Aorta (tissue), 5 donors: ENCODE measurements around the gene TMEM134. TPM values are rescaled to one million over a fixed set of nuclear protein-coding genes. Genes with fewer than 3 reads are reported as not detected.
"Not testable (repeated sequence)": the region's sequence is repeated elsewhere in the genome, so short reads cannot be mapped to it uniquely, and the experiment has no call there.

Experiments used
- ATAC-seq: fragments of 200-7000 bp; cut with Tn5 transposase; one replicate; pipeline ENCODE4 v1.9.1; 2022; ENCODE audit warnings: moderate library complexity; ENCODE audit not compliant: low FRiP score
- DNase-seq, 2 donors: peaks; one replicate each; pipeline ENCODE4 v3.0.0-alpha.2; 2020
- H3K27ac ChIP-seq, 2 donors: one replicate each; pipeline ENCODE4 v1.5.1; 2013; ENCODE audit warnings: low read length in 2 of 2, mild to moderate bottlenecking in 2 of 2, moderate library complexity in 2 of 2, control low read depth in 1 of 2, inconsistent platforms in 1 of 2, low read depth in 1 of 2
- H3K27me3 ChIP-seq, 2 donors: one replicate each; pipeline ENCODE4 v1.6.1; 2013; ENCODE audit warnings: control low read depth in 1 of 2, low read length in 1 of 2, mild to moderate bottlenecking in 1 of 2, moderate library complexity in 1 of 2; ENCODE audit not compliant: insufficient read depth in 2 of 2, control insufficient read depth in 1 of 2
- H3K36me3 ChIP-seq, 2 donors: one replicate each; pipeline ENCODE4 v1.6.1; 2013; ENCODE audit warnings: control low read depth in 1 of 2, low read length in 1 of 2, mild to moderate bottlenecking in 1 of 2; ENCODE audit not compliant: insufficient read depth in 2 of 2, control insufficient read depth in 1 of 2
- H3K4me1 ChIP-seq, 2 donors: one replicate each; pipeline ENCODE4 v1.6.1; 2013; ENCODE audit warnings: low read length in 2 of 2, control low read depth in 1 of 2, mild to moderate bottlenecking in 1 of 2, moderate library complexity in 1 of 2; ENCODE audit not compliant: insufficient read depth in 2 of 2, control insufficient read depth in 1 of 2
- H3K4me3 ChIP-seq, 2 donors: one replicate each; pipeline ENCODE4 v1.5.1; 2013; ENCODE audit warnings: low read length in 2 of 2, control low read depth in 1 of 2, mild to moderate bottlenecking in 1 of 2
- H3K9me3 ChIP-seq: one replicate; pipeline ENCODE4 v1.6.1; 2013; ENCODE audit warnings: mild to moderate bottlenecking, low read length; ENCODE audit not compliant: control insufficient read depth
- WGBS, 2 donors: extraction: QIAGEN DNeasy Blood & Tissue Kit; methylation state at CpG; one replicate each; pipeline ENCODE4 v1.1.7; 2013; 5-methylcytosine and 5-hydroxymethylcytosine counted together
- intact Hi-C, 2 donors: fragments of 100-400 bp; cut with DNase I; formaldehyde crosslinking; loops; one replicate each; pipeline versions ENCODE4 v1.14.2 to v1.15.0; 2022
- polyA plus RNA-seq, 2 donors: library from polyadenylated mRNA; stranded (reverse); fragments of 200-250 nt; gene quantifications; one replicate each; pipeline ENCODE4 v1.2.3, GENCODE V29; 2013
- total RNA-seq, 2 donors: library from RNA; stranded (reverse); fragmentation: NEBNext Ultra II Directional; extraction: Animal tissue kit (Norgen Biotek cat#: 25700); gene quantifications; one replicate each; pipeline ENCODE4 v1.2.1, GENCODE V29; 2021
- donor health status: healthy with polysubstance abuse.
- donor health status: Bipolar disorder and iron deficiency.
- donor health status: DM: no; HTN: no; CAD: no.
- donor health status: DM: no; HTN: no; CAD: no.
- donor health status: DM: yes; HTN: yes; CAD: no.

The TMEM134 gene
- total and polyA plus RNA-seq, 4 donors, result 20.0 to 63.2 (median 35.9) TPM

DNA sequence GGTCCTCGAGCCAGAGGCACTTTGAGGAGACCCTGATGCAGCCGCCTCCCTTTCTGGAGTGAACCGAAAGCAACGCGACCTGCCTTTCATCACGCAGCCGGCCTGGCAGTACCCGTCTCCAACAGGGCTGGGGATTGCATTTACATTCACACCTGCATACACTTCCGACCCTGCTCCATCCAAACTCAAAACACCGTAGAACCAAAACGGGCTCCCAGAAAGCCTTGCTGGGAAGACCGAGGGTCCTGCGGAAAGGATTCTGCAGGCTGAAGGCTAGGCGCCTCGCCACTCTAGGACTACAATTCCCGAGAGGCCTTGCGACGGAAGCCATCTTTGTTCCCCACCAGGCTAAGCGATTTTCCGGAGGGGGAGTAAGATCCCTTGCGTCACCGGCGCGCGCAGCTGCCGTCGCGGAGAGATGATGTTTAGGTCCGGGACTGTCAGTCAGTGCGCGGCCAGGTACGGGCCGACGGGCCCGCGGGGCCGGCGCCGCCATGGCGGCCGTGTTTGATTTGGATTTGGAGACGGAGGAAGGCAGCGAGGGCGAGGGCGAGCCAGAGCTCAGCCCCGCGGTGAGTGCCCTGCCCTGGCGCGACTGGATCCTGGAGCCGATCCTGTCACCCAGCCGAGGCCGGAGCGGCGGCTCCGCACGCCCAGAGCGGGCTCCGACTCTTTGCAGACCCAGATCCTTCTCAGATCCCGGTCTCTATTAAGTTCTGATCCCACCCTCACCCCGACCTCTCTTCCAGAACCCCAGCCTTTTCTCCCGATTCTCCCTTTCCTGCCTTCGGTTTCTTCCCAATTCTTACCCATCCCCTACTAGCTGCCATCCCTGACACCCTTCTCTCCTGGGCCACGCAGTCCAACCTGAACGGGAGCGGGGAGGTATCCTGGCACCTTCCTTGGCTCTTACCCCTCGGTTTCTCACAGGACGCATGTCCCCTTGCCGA, 40.7 kb downstream of the TMEM134 start, which contains the start of gene RPS6KB2:
Gene RPS6KB2, plus strand, starts transcription at position 443 of the 950 bp plus-strand sequence. Its CDS starts 52 bp downstream, at position 495.
- intact Hi-C loops, result no loop called here

DNA sequence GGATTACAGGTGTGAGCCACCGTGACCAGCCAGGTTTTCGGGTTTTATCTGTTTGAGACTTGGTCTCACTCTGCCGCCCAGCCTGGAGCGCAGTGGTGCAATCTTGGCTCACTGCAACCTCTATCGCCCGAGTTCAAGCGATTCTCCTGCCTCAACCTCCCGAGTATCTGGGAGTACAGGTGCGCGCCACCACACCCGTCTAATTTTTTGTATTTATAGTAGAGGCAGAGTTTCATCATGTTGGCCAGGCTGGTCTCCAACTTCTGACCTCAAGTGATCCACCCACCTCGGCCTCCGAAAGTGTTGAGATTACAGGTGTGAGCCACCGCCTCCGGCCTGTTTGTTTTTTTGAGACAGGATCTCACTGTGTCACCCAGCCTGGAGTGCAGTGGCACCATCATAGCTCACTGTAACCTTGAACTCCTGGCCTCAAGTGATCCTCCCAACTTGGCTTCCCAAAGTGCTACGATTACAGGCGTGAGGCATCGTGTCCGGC, 41.6 kb downstream of the TMEM134 start:
- H3K4me1 ChIP-seq, H3K4me3 ChIP-seq, ATAC-seq, H3K27ac ChIP-seq, H3K36me3 ChIP-seq, H3K27me3 ChIP-seq, intact Hi-C loops, DNase-seq, H3K9me3 ChIP-seq: not testable (repeated sequence)
- 78% methylated on average over 19 of the region's 19 CpGs for WGBS, 2 donors

More for the DNA sequence above, 40.7 kb downstream of the TMEM134 start, which contains the start of gene RPS6KB2:
- Histone ChIP-seq H3K27me3 (no peaks in the 10 kb centered on the region), H3K36me3 (no peaks in the 10 kb centered on the region), H3K27ac (peak within 1 kb of the TSS in 1 of 2 donors; percentile 67), H3K9me3 (no peaks in the 10 kb centered on the region), H3K4me3 (peak within 1 kb of the TSS; percentile 61 to 75), H3K4me1 (no peaks in the 10 kb centered on the region)
- 0% methylated on average over 61 to 68 of the region's 68 CpGs for WGBS, 2 donors
- DNase-seq (peak; percentile 99 to 100), ATAC-seq (peak; percentile 94)

DNA sequence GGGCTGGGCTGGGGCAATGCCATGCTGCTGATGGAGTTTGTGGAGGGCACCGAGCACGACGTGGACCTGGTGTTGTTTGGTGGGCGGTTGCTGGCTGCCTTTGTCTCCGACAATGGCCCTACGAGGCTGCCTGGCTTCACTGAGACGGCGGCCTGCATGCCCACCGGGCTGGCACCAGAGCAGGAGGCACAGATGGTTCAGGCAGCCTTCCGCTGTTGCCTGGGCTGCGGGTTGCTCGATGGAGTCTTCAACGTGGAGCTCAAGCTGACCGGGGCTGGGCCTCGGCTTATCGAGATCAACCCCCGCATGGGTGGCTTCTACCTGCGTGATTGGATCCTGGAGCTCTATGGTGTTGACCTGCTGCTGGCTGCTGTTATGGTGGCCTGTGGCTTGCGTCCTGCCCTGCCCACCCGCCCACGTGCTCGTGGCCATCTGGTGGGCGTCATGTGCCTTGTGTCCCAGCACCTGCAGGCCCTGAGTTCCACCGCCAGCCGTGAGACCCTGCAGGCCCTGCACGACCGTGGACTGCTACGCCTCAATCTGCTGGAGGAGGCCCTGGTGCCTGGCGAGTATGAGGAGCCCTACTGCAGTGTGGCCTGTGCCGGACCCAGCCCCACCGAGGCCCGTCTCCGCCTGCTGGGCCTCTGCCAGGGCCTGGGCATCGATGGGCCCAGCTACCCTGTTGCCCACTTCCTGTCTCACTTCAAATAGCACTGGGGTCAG, 45.0 kb downstream of the TMEM134 start:
- intact Hi-C loops, result no loop called here
- Histone ChIP-seq H3K9me3 (no peaks in the 10 kb centered on the region), H3K27me3 (no peaks in the 10 kb centered on the region), H3K36me3 (no peaks in the 10 kb centered on the region), H3K4me3 (no peak overlapping the region), H3K4me1 (no peaks in the 10 kb centered on the region), H3K27ac (no peak overlapping the region)
- ATAC-seq, result no peak
- no peak for DNase-seq
- WGBS, 2 donors, result 86 to 88% methylated on average over 34 of the region's 34 CpGs

DNA sequence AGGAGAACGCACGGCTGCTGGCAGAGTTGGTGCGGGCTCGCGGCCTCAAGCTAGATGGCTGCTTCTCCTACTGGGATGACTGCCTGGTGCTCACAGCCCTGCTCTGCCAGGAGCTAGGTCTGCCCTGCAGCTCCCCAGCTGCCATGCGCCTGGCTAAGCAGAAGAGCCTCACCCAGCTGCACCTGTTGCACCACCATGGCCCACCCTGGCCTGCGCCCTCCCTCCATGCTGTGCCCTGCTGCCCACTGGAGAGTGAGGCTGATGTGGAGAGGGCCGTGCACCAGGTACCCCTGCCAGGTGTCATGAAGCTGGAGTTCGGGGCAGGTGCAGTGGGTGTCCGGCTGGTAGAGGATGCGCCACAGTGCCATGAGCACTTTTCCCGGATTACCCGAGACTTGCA, 45.6 kb downstream of the TMEM134 start:
- Histone ChIP-seq H3K27ac (no peak overlapping the region), H3K27me3 (no peaks in the 10 kb centered on the region), H3K4me3 (no peak overlapping the region), H3K4me1 (no peaks in the 10 kb centered on the region), H3K36me3 (no peaks in the 10 kb centered on the region), H3K9me3 (no peaks in the 10 kb centered on the region)
- intact Hi-C loops, result no loop called here
- no peak for DNase-seq
- WGBS, 2 donors, result 92 to 95% methylated on average over 13 of the region's 13 CpGs
- ATAC-seq, result no peak

DNA sequence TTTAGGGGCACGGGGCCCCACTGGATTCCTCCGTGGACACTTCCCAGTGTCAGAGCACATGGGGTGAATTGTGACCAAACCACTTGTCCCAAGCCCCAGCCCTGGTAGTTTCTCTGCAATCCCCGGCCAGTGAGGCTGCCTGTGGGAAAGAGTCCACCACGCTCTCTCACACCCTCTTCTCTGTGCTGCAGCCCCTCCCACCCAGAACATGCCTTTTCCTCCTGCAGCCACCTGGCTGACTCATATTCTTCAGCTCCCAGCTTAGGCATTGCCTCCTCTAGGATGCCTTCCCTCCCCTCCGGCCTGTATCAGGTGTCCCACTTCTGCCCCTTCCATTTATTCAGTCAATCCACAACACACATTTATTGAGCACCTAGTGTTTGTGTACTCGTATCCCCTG, 46.2 kb downstream of the TMEM134 start:
- 75 to 78% methylated on average over 6 of the region's 6 CpGs for WGBS, 2 donors
- H3K4me3 ChIP-seq, result no peak overlapping the region
- intact Hi-C loops, result no loop called here

DNA sequence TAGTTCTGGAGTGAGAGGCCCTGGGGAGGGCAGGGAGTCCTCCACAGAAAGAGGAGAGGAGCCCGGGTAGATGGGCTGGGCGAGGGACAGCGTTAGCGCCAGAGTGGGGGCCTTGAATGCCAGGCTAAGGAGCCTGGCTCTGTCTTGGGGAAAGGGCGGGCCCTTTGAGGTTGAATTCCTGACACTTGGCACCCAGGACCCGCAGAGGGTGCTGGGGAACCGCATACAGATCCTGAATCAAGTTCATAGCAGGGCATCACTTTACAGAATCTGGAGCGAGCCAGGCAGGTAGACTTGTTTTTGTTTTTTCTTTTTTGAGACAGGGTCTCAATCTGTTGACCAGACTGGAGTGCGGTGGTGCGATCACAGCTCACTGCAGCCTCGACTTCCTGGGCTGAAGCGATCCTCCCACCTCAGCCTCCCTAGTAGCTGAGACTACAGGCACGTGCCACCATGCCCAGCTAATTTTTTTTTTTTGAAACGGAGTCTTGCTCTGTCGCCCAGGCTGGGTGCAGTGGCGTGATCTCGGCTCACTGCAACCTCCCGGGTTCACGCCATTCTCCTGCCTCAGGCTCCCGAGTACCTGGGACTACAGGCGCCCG, 47.5 kb downstream of the TMEM134 start:
- no peak overlapping the region for H3K4me3 ChIP-seq
- 81% methylated on average over 22 of the region's 22 CpGs for WGBS, 2 donors
- ATAC-seq (no peak), DNase-seq (no peak)
- H3K9me3 ChIP-seq, result no peaks in the 10 kb centered on the region
- H3K27me3 ChIP-seq, result no peaks in the 10 kb centered on the region
- no peaks in the 10 kb centered on the region for H3K4me1 ChIP-seq
- intact Hi-C loops, result no loop called here
- H3K36me3 ChIP-seq, result no peaks in the 10 kb centered on the region
- peak overlapping the region in 1 of 2 donors; percentile 28 for H3K27ac ChIP-seq

More for the DNA sequence above, 46.2 kb downstream of the TMEM134 start:
- H3K4me1 ChIP-seq, result no peaks in the 10 kb centered on the region
- H3K27ac ChIP-seq, result no peak overlapping the region
- DNase-seq, result no peak
- no peak for ATAC-seq
- H3K9me3 ChIP-seq, result no peaks in the 10 kb centered on the region
- no peaks in the 10 kb centered on the region for H3K27me3 ChIP-seq
- H3K36me3 ChIP-seq, result no peaks in the 10 kb centered on the region

DNA sequence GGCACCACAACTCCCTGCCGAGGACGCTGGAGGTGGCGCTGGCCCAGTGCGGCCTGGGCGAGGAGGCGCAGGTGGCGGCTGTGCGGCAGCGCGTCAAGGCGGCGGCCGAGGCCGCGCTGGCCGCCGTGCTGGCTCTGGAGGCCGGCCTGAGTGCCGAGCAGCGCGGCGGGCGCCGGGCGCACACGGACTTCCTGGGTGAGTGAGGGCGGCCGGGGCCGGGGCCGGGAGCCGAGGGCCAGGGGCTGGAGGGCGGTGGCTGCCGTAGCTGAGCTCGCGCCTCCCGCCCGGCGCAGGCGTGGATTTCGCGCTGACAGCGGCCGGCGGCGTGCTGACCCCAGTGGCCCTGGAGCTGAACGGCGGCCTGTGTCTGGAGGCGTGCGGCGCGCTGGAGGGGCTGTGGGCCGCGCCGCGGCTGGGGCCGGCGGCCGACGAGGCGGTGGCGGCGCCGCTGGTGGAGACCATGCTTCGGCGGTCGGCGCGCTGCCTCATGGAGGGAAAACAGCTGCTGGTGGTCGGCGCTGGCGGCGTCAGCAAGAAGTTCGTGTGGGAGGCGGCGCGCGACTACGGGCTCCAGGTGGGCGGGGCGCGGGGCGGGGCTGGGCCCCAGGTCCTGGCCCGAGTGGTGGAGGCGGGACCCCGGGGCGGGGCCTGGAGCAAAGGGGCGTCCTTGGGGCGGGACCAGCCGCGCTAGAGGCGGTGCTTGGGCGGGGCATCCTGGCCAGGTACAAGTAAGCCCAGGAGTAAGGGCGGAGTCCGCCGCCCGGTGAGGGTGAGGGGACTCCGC, 48.2 kb downstream of the TMEM134 start:
- Histone ChIP-seq H3K4me3 (peak overlapping the region; percentile 30 to 63), H3K36me3 (no peaks in the 10 kb centered on the region), H3K4me1 (no peaks in the 10 kb centered on the region), H3K9me3 (no peaks in the 10 kb centered on the region), H3K27me3 (no peaks in the 10 kb centered on the region), H3K27ac (peak overlapping the region; percentile 19 to 86)
- intact Hi-C loops, result no loop called here
- 0 to 1% methylated on average over 77 to 97 of the region's 97 CpGs for WGBS, 2 donors
- ATAC-seq (peak; percentile 95), DNase-seq (peak; percentile 97 to 99)

DNA sequence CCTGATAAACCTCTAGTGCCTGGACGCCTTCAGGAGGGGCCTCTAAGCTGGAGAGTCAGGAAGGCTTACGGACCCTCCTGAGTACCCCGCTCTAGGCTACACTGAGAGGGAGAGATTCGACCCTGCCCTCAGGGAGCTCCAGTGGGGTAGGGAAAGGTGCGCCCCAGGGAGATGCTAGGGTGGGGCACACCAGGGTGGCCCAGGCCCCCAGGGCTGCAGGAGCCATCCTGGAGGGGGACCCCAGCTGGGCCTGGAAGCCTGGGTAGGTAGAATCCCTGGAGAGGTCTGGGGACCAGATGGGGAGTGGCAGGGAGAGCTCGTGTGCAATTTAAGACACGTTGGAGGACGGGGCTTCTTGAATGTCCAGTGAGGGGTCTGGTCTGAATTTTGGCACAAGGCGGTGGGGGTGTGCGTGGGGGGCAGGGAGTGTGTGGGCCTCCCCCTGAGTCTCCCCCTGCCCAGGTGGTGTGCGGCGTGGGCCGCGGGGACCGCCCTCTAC, 48.9 kb downstream of the TMEM134 start:
- intact Hi-C loops, result no loop called here
- Histone ChIP-seq H3K4me3 (peak overlapping the region; percentile 30 to 63), H3K36me3 (no peaks in the 10 kb centered on the region), H3K27me3 (no peaks in the 10 kb centered on the region), H3K9me3 (no peaks in the 10 kb centered on the region), H3K27ac (peak overlapping the region; percentile 19 to 86), H3K4me1 (no peaks in the 10 kb centered on the region)
- ATAC-seq, result no peak
- DNase-seq, result no peak
- WGBS, 2 donors, result 34 to 40% methylated on average over 15 of the region's 15 CpGs
